BLaER1 treated with 17β-estradiol and CSF1 and Interleukin-3, amounts not matched to agents 10 nM and 100 nM (cell line): ENCODE measurements around the gene ITPR1.
A peak's percentile ranks its signal among the peaks of the same experiment; 100 is the strongest.

Experiments used
- H3K27ac ChIP-seq, 11 experiments: shearing (Covaris generic); formaldehyde crosslinking; 2 replicates each; pipeline ENCODE4 v1.8.1; 2022
- H3K27me3 ChIP-seq, 11 experiments: shearing (Covaris generic); formaldehyde crosslinking; 2 replicates each; pipeline ENCODE4 v1.8.1; 2022
- H3K36me3 ChIP-seq, 11 experiments: shearing (Covaris generic); formaldehyde crosslinking; 2 replicates each; pipeline ENCODE4 v1.8.1; 2022
- H3K4me1 ChIP-seq, 10 experiments: shearing (Covaris generic); formaldehyde crosslinking; 2 replicates each; pipeline ENCODE4 v1.8.1; 2022
- H3K4me2 ChIP-seq, 11 experiments: shearing (Covaris generic); formaldehyde crosslinking; 2 replicates each; pipeline ENCODE4 v1.8.1; 2022
- H3K4me3 ChIP-seq, 10 experiments: shearing (Covaris generic); formaldehyde crosslinking; 2 replicates each; pipeline ENCODE4 v1.8.1; 2022
- H3K9ac ChIP-seq, 11 experiments: shearing (Covaris generic); formaldehyde crosslinking; 2 replicates each; pipeline ENCODE4 v1.8.1; 2022
- H3K9me3 ChIP-seq, 11 experiments: shearing (Covaris generic); formaldehyde crosslinking; replicated peaks in 1 of 11; 2 replicates each; pipeline ENCODE4 v1.8.1; 2022
- H4K20me1 ChIP-seq, 11 experiments: shearing (Covaris generic); formaldehyde crosslinking; 2 replicates each; pipeline ENCODE4 v1.8.1; 2022
- Cebpa-rat ChIP-seq, 11 experiments: shearing (Covaris generic); IDR thresholded peaks; 2 replicates each; pipeline ENCODE4 v1.8.1; 2022

The ITPR1 gene

GRCh38 chr3:4841225-4841624, 348.1 kb downstream of the ITPR1 start:
- H3K9me3 ChIP-seq: no peaks in the 10 kb centered on the region
- H4K20me1 ChIP-seq: no peaks in the 10 kb centered on the region
- peaks cover 0 to 31% (median 15%) of the 10 kb centered on the region in 11 experiments; a peak in 16 of 22 replicates for H3K36me3 ChIP-seq
- no peak overlapping the region for H3K27ac ChIP-seq
- no peak for TF ChIP-seq Cebpa-rat (IDR thresholded peaks at IDR 0.05)
- no peak overlapping the region for H3K4me3 ChIP-seq
- H3K9ac ChIP-seq: no peak overlapping the region
- H3K4me1 ChIP-seq: peaks cover 9 to 27% (median 14%) of the 10 kb centered on the region in 10 experiments
- peaks cover 0 to 16% (median 0%) of the 10 kb centered on the region in 11 experiments; a peak in 5 of 22 replicates for H3K27me3 ChIP-seq
- H3K4me2 ChIP-seq: no peak overlapping the region

GRCh38 chr3:4841776-4842440, 348.8 kb downstream of the ITPR1 start:
- H3K4me1 ChIP-seq: peaks cover 16 to 28% (median 19%) of the 10 kb centered on the region in 10 experiments
- no peak overlapping the region for H3K9ac ChIP-seq
- H3K36me3 ChIP-seq: peaks cover 0 to 27% (median 15%) of the 10 kb centered on the region in 11 experiments; a peak in 16 of 22 replicates
- no peaks in the 10 kb centered on the region for H3K9me3 ChIP-seq
- H3K4me2 ChIP-seq: no peak overlapping the region
- H3K27me3 ChIP-seq: peaks cover 0 to 15% (median 0%) of the 10 kb centered on the region in 11 experiments; a peak in 5 of 22 replicates
- no peaks in the 10 kb centered on the region for H4K20me1 ChIP-seq
- no peak overlapping the region for H3K4me3 ChIP-seq
- H3K27ac ChIP-seq: no peak overlapping the region
- TF ChIP-seq Cebpa-rat (IDR thresholded peaks at IDR 0.05): no peak

- H3K9me3 ChIP-seq: no peaks in the 10 kb centered on the region
- H3K27ac ChIP-seq: no peak overlapping the region
- TF ChIP-seq Cebpa-rat (IDR thresholded peaks at IDR 0.05): no peak
- peak overlapping the region in 1 of 11 experiments; percentile 3; a peak in 1 of 22 replicates for H3K4me2 ChIP-seq
- H3K27me3 ChIP-seq: peaks cover 0 to 8% (median 0%) of the 10 kb centered on the region in 11 experiments; a peak in 4 of 22 replicates
- H3K36me3 ChIP-seq: peaks cover 0 to 11% (median 0%) of the 10 kb centered on the region in 11 experiments; a peak in 6 of 22 replicates
- H3K4me1 ChIP-seq: peaks cover 16 to 36% (median 23%) of the 10 kb centered on the region in 10 experiments
- no peak overlapping the region for H3K9ac ChIP-seq
- no peak overlapping the region for H3K4me3 ChIP-seq
- no peaks in the 10 kb centered on the region for H4K20me1 ChIP-seq
Observed at GRCh38 chr3:4843619-4844018, 350.5 kb downstream of the ITPR1 start.

- Histone ChIP-seq H4K20me1 (no peaks in the 10 kb centered on the region), H3K9me3 (no peaks in the 10 kb centered on the region), H3K27ac (no peak overlapping the region), H3K36me3 (peaks cover 0 to 3% (median 0%) of the 10 kb centered on the region in 11 experiments; a peak in 2 of 22 replicates), H3K4me2 (peak overlapping the region; percentile 46 to 73 (median 55)), H3K4me1 (peaks cover 16 to 42% (median 32%) of the 10 kb centered on the region in 10 experiments), H3K9ac (no peak overlapping the region), H3K4me3 (no peak overlapping the region), H3K27me3 (peaks cover 0 to 12% (median 0%) of the 10 kb centered on the region in 11 experiments; a peak in 3 of 22 replicates)
- TF ChIP-seq Cebpa-rat (IDR thresholded peaks at IDR 0.05): no peak
Observed at GRCh38 chr3:4845882-4846281, 352.7 kb downstream of the ITPR1 start.

- Histone ChIP-seq H3K27ac (no peak overlapping the region), H3K36me3 (peaks cover 0 to 3% (median 0%) of the 10 kb centered on the region in 11 experiments; a peak in 1 of 22 replicates), H3K9me3 (no peaks in the 10 kb centered on the region), H3K4me1 (peaks cover 16 to 42% (median 32%) of the 10 kb centered on the region in 10 experiments), H3K9ac (no peak overlapping the region), H3K4me2 (peak overlapping the region; percentile 2 to 73 (median 55); a peak in 15 of 22 replicates), H4K20me1 (no peaks in the 10 kb centered on the region), H3K27me3 (peaks cover 0 to 8% (median 0%) of the 10 kb centered on the region in 11 experiments; a peak in 2 of 22 replicates), H3K4me3 (no peak overlapping the region)
- no peak for TF ChIP-seq Cebpa-rat (IDR thresholded peaks at IDR 0.05)
Observed at GRCh38 chr3:4846543-4846942, 353.4 kb downstream of the ITPR1 start.

GRCh38 chr3:4848176-4848825, 355.2 kb downstream of the ITPR1 start:
- Histone ChIP-seq H3K4me1 (peaks cover 16 to 42% (median 36%) of the 10 kb centered on the region in 10 experiments), H3K4me3 (no peak overlapping the region), H3K9me3 (no peaks in the 10 kb centered on the region), H4K20me1 (no peaks in the 10 kb centered on the region), H3K9ac (no peak overlapping the region), H3K36me3 (no peaks in the 10 kb centered on the region), H3K27me3 (peaks cover 0 to 8% (median 0%) of the 10 kb centered on the region in 11 experiments; a peak in 2 of 22 replicates), H3K27ac (no peak overlapping the region), H3K4me2 (peak overlapping the region in 4 of 11 experiments; percentile 7 to 74 (median 42); a peak in 7 of 22 replicates)
- TF ChIP-seq Cebpa-rat (IDR thresholded peaks at IDR 0.05): no peak

- Histone ChIP-seq H3K9ac (no peak overlapping the region), H3K27me3 (peaks cover 0 to 7% (median 0%) of the 10 kb centered on the region in 11 experiments; a peak in 2 of 22 replicates)
- TF ChIP-seq Cebpa-rat (IDR thresholded peaks at IDR 0.05): no peak
Observed at GRCh38 chr3:4849136-4849535, 356.0 kb downstream of the ITPR1 start.

GRCh38 chr3:4849739-4850138, 356.6 kb downstream of the ITPR1 start:
- Histone ChIP-seq H4K20me1 (no peaks in the 10 kb centered on the region), H3K9me3 (no peaks in the 10 kb centered on the region), H3K4me1 (peaks cover 16 to 51% (median 39%) of the 10 kb centered on the region in 10 experiments), H3K4me2 (peak overlapping the region in 7 of 11 experiments; percentile 12 to 74 (median 20); a peak in 8 of 22 replicates), H3K9ac (no peak overlapping the region), H3K27me3 (peaks cover 0 to 4% (median 0%) of the 10 kb centered on the region in 11 experiments; a peak in 1 of 22 replicates), H3K4me3 (no peak overlapping the region), H3K27ac (no peak overlapping the region), H3K36me3 (no peaks in the 10 kb centered on the region)
- no peak for TF ChIP-seq Cebpa-rat (IDR thresholded peaks at IDR 0.05)

More at GRCh38 chr3:4849136-4849535, 356.0 kb downstream of the ITPR1 start:
- Histone ChIP-seq H3K9me3 (no peaks in the 10 kb centered on the region), H3K36me3 (no peaks in the 10 kb centered on the region), H3K27ac (no peak overlapping the region), H3K4me2 (peak overlapping the region in 2 of 11 experiments; percentile 12 to 74; a peak in 3 of 22 replicates), H4K20me1 (no peaks in the 10 kb centered on the region), H3K4me1 (peaks cover 16 to 50% (median 39%) of the 10 kb centered on the region in 10 experiments), H3K4me3 (no peak overlapping the region)
